ENCODE measurements around the gene AZGP1. TPM values are rescaled to one million over a fixed set of nuclear protein-coding genes. Genes with fewer than 3 reads are reported as not detected.

The AZGP1 gene
- total RNA-seq, 2 donors from 2014 or later: 1,167 to 4,716 TPM

GRCh38 chr7:99930376-99930775, 45.5 kb downstream of the AZGP1 start:
- Histone ChIP-seq H3K9me3 (no peaks in the 10 kb centered on the region), H3K27me3 (replicated peaks; ENCODE audit: insufficient read depth) (no peaks in the 10 kb centered on the region), H3K27ac (no peak overlapping the region), H3K36me3 (no peaks in the 10 kb centered on the region), H3K4me1 (replicated peaks) (peaks cover 6% of the 10 kb centered on the region), H3K4me3 (no peak overlapping the region)
- no peak for DNase-seq (ENCODE audit: low spot score)
- intact Hi-C loops (cut with DNase I): no loop called here
- TF ChIP-seq CTCF (IDR thresholded peaks at IDR 0.05): no peak
- TF ChIP-seq POLR2A (IDR thresholded peaks at IDR 0.05): no peak
- TF ChIP-seq POLR2AphosphoS5 (IDR thresholded peaks at IDR 0.05): no peak
- WGBS: 84% methylated on average over 3 of the region's 3 CpGs

GRCh38 chr7:99929730-99930053, 46.1 kb downstream of the AZGP1 start:
- H3K27ac ChIP-seq: peak overlapping the region; percentile 38 to 51
- no peaks in the 10 kb centered on the region for H3K9me3 ChIP-seq
- 23% methylated on average over 2 of the region's 2 CpGs for WGBS
- no peaks in the 10 kb centered on the region for H3K27me3 ChIP-seq (replicated peaks; ENCODE audit: insufficient read depth)
- H3K36me3 ChIP-seq: no peaks in the 10 kb centered on the region
- H3K4me1 ChIP-seq (replicated peaks): peaks cover 6% of the 10 kb centered on the region
- DNase-seq (ENCODE audit: low spot score): no peak
- peak overlapping the region in 1 of 2 donors; percentile 16 for H3K4me3 ChIP-seq
- no peak for TF ChIP-seq POLR2A (IDR thresholded peaks at IDR 0.05)
- no peak for TF ChIP-seq CTCF (IDR thresholded peaks at IDR 0.05)
- TF ChIP-seq POLR2AphosphoS5 (IDR thresholded peaks at IDR 0.05): no peak
- intact Hi-C loops (cut with DNase I): loop anchor here (10.0 kb wide), 1 partner anchor 315 kb away; the partner anchor contains the start of gene ZSCAN25

- Histone ChIP-seq H3K4me1 (replicated peaks) (peaks cover 6% of the 10 kb centered on the region), H3K27me3 (replicated peaks; ENCODE audit: insufficient read depth) (no peaks in the 10 kb centered on the region), H3K4me3 (peak within 1 kb of the TSS in 1 of 2 donors; percentile 16), H3K9me3 (no peaks in the 10 kb centered on the region), H3K36me3 (no peaks in the 10 kb centered on the region), H3K27ac (peak within 1 kb of the TSS; percentile 38 to 51)
- TF ChIP-seq CTCF (IDR thresholded peaks at IDR 0.05): peak in 3 of 4 experiments; percentile 45 to 71 (median 67)
- no peak for TF ChIP-seq POLR2A (IDR thresholded peaks at IDR 0.05)
- peak; percentile 51 for TF ChIP-seq POLR2AphosphoS5 (IDR thresholded peaks at IDR 0.05)
- peak; percentile 61 for DNase-seq (ENCODE audit: low spot score)
- intact Hi-C loops (cut with DNase I): loop anchor here (10.0 kb wide), 1 partner anchor 314 kb away; the partner anchor contains the start of gene ZSCAN25
- WGBS: 20% methylated on average over 22 of the region's 22 CpGs
These were observed 46.7 kb downstream of the AZGP1 start, which contains the start of gene GJC3 for GRCh38 chr7:99928994-99929729. GJC3 (minus strand) TSS chr7:99929620; CDS start chr7:99929620, 0 bp downstream.

- peaks cover 6% of the 10 kb centered on the region for H3K4me1 ChIP-seq (replicated peaks)
- no peak overlapping the region for H3K4me3 ChIP-seq
- no peaks in the 10 kb centered on the region for H3K9me3 ChIP-seq
- H3K27ac ChIP-seq: no peak overlapping the region
- H3K36me3 ChIP-seq: no peaks in the 10 kb centered on the region
- no peak for TF ChIP-seq POLR2A (IDR thresholded peaks at IDR 0.05)
- TF ChIP-seq POLR2AphosphoS5 (IDR thresholded peaks at IDR 0.05): no peak
- no peak for TF ChIP-seq CTCF (IDR thresholded peaks at IDR 0.05)
- WGBS: 61% methylated on average over 2 of the region's 2 CpGs
- no peaks in the 10 kb centered on the region for H3K27me3 ChIP-seq (replicated peaks; ENCODE audit: insufficient read depth)
- DNase-seq (ENCODE audit: low spot score): no peak
- intact Hi-C loops (cut with DNase I): loop anchor here (10.0 kb wide), 1 partner anchor 313 kb away; the partner anchor contains the start of gene ZSCAN25
These were observed 47.6 kb downstream of the AZGP1 start for GRCh38 chr7:99928188-99928587.

GRCh38 chr7:99927536-99927935, 48.3 kb downstream of the AZGP1 start:
- intact Hi-C loops (cut with DNase I): loop anchor here (10.0 kb wide), 1 partner anchor 313 kb away; the partner anchor contains the start of gene ZSCAN25
- no peaks in the 10 kb centered on the region for H3K27me3 ChIP-seq (replicated peaks; ENCODE audit: insufficient read depth)
- no peaks in the 10 kb centered on the region for H3K9me3 ChIP-seq
- no peak overlapping the region for H3K27ac ChIP-seq
- WGBS: 70% methylated on average over 5 of the region's 5 CpGs
- H3K36me3 ChIP-seq: no peaks in the 10 kb centered on the region
- H3K4me1 ChIP-seq (replicated peaks): peaks cover 6% of the 10 kb centered on the region
- H3K4me3 ChIP-seq: no peak overlapping the region
- DNase-seq (ENCODE audit: low spot score): no peak
- TF ChIP-seq POLR2AphosphoS5 (IDR thresholded peaks at IDR 0.05): no peak
- no peak for TF ChIP-seq CTCF (IDR thresholded peaks at IDR 0.05)
- TF ChIP-seq POLR2A (IDR thresholded peaks at IDR 0.05): no peak
